H9 (cell line): ENCODE results near the gene TST. TPM values are rescaled to one million over a fixed set of nuclear protein-coding genes. Genes with fewer than 3 reads are reported as not detected.

Source experiments
- DNase-seq: peaks from one replicate; pipeline ENCODE4 v3.0.0-alpha.2; 2017
- H2AFZ ChIP-seq: one replicate; pipeline ENCODE4 v1.6.1; 2013; ENCODE audit warnings: mild to moderate bottlenecking, low read length, control low read depth, moderate library complexity
- H2AK5ac ChIP-seq: 2 replicates; pipeline ENCODE4 v1.6.1; 2013; ENCODE audit warnings: low read length, control low read depth, mixed read lengths; ENCODE audit not compliant: insufficient read length
- H2BK120ac ChIP-seq: one replicate; pipeline ENCODE4 v1.6.1; 2013; ENCODE audit warnings: low read depth, mild to moderate bottlenecking, low read length, control low read depth, inconsistent platforms; ENCODE audit not compliant: poor library complexity, severe bottlenecking
- H2BK12ac ChIP-seq: 2 replicates; pipeline ENCODE4 v1.6.1; 2013; ENCODE audit warnings: low read length, control low read depth, mixed read lengths, low read depth; ENCODE audit not compliant: insufficient read length
- H2BK15ac ChIP-seq: 2 replicates; pipeline ENCODE4 v1.6.1; 2013; ENCODE audit warnings: low read depth, low read length, control low read depth
- H2BK20ac ChIP-seq: one replicate; pipeline ENCODE4 v1.6.1; 2013; ENCODE audit warnings: low read depth, mild to moderate bottlenecking, low read length, control low read depth, inconsistent platforms; ENCODE audit not compliant: poor library complexity, severe bottlenecking
- H2BK5ac ChIP-seq: 2 replicates; pipeline ENCODE4 v1.6.1; 2013; ENCODE audit warnings: low read length, control low read depth, mixed read lengths; ENCODE audit not compliant: insufficient read length
- H3K14ac ChIP-seq: 2 replicates; pipeline ENCODE4 v1.6.1; 2013; ENCODE audit warnings: low read length, control low read depth; ENCODE audit not compliant: insufficient read depth
- H3K18ac ChIP-seq: 2 replicates; pipeline ENCODE4 v1.6.1; 2013; ENCODE audit warnings: low read depth, mild to moderate bottlenecking, mixed read lengths, low read length, control low read depth; ENCODE audit not compliant: insufficient read length
- H3K23ac ChIP-seq: 2 replicates; pipeline ENCODE4 v1.6.1; 2013; ENCODE audit warnings: low read length, control low read depth, mixed read lengths, low read depth; ENCODE audit not compliant: insufficient read length
- H3K23me2 ChIP-seq: 2 replicates; pipeline ENCODE4 v1.6.1; 2013; ENCODE audit warnings: low read depth, mild to moderate bottlenecking, mixed read lengths, low read length, control low read depth; ENCODE audit not compliant: insufficient read length, poor library complexity, severe bottlenecking
- H3K27ac ChIP-seq: 2 replicates; pipeline ENCODE4 v1.5.1; 2013; ENCODE audit warnings: low read length, control low read depth, mixed read lengths, low read depth; ENCODE audit not compliant: insufficient read length
- H3K27me3 ChIP-seq: 2 replicates; pipeline ENCODE4 v1.6.1; 2013; ENCODE audit warnings: low read length, control low read depth, inconsistent platforms; ENCODE audit not compliant: insufficient read depth
- H3K4ac ChIP-seq: 2 replicates; pipeline ENCODE4 v1.6.1; 2013; ENCODE audit warnings: low read depth, mild to moderate bottlenecking, control low read depth, inconsistent platforms, low read length, moderate library complexity
- H3K4me1 ChIP-seq: 2 replicates; pipeline ENCODE4 v1.6.1; 2013; ENCODE audit warnings: low read length, control low read depth, inconsistent platforms; ENCODE audit not compliant: insufficient read depth
- H3K4me2 ChIP-seq: 2 replicates; pipeline ENCODE4 v1.6.1; 2013; ENCODE audit warnings: low read length, control low read depth, mixed read lengths; ENCODE audit not compliant: insufficient read length, insufficient read depth
- H3K56ac ChIP-seq: 2 replicates; pipeline ENCODE4 v1.6.1; 2013; ENCODE audit warnings: low read depth, mild to moderate bottlenecking, mixed read lengths, low read length, control low read depth; ENCODE audit not compliant: insufficient read length
- H3K79me1 ChIP-seq: 2 replicates; pipeline ENCODE4 v1.6.1; 2013; ENCODE audit warnings: low read depth, mild to moderate bottlenecking, moderate library complexity, low read length, control low read depth, inconsistent platforms; ENCODE audit not compliant: insufficient read depth, poor library complexity, severe bottlenecking
- H3K79me2 ChIP-seq: 2 replicates; pipeline ENCODE4 v1.6.1; 2013; ENCODE audit warnings: low read length, control low read depth, inconsistent platforms; ENCODE audit not compliant: insufficient read depth
- H3K9ac ChIP-seq: 2 replicates; pipeline ENCODE4 v1.6.1; 2013; ENCODE audit warnings: low read length, control low read depth, mixed read lengths; ENCODE audit not compliant: insufficient read length; ENCODE audit errors: extremely low read depth
- H3K9me3 ChIP-seq: one replicate; pipeline ENCODE4 v1.6.1; 2013; ENCODE audit warnings: low read depth, low read length, inconsistent platforms; ENCODE audit not compliant: control insufficient read depth
- H3T11ph ChIP-seq: one replicate; pipeline ENCODE4 v1.6.1; 2013; ENCODE audit warnings: mild to moderate bottlenecking, low read length, control low read depth, inconsistent platforms
- H4K20me1 ChIP-seq: one replicate; pipeline ENCODE4 v1.6.1; 2013; ENCODE audit not compliant: control insufficient read depth, insufficient read length, insufficient read depth
- H4K5ac ChIP-seq: 2 replicates; pipeline ENCODE4 v1.6.1; 2013; ENCODE audit warnings: low read depth, mild to moderate bottlenecking, mixed read lengths, low read length, control low read depth; ENCODE audit not compliant: insufficient read length
- H4K8ac ChIP-seq: replicated peaks from 2 replicates; pipeline ENCODE4 v1.6.1; 2013; ENCODE audit warnings: low read length, control low read depth, mixed read lengths, low read depth; ENCODE audit not compliant: insufficient read length
- H4K91ac ChIP-seq: 2 replicates; pipeline ENCODE4 v1.6.1; 2013; ENCODE audit warnings: low read depth, mild to moderate bottlenecking, moderate library complexity, mixed read lengths, low read length, control low read depth; ENCODE audit not compliant: insufficient read length
- H3K27ac Mint-ChIP-seq, 3 experiments: 2 replicates in 2 of 3; 3 replicates in 1 of 3; pipeline ENCODE4 v1.8.0; 2020 to 2021; ENCODE audit warnings: mixed read lengths in 3 of 3, mild to moderate bottlenecking in 1 of 3, moderate library complexity in 1 of 3
- H3K27me3 Mint-ChIP-seq: 2 replicates; pipeline ENCODE4 v1.8.0; 2021; ENCODE audit warnings: low read depth, mild to moderate bottlenecking, moderate library complexity, mixed read lengths
- H3K36me3 Mint-ChIP-seq, 3 experiments: 2 replicates in 2 of 3; 3 replicates in 1 of 3; pipeline ENCODE4 v1.8.0; 2020 to 2021; ENCODE audit warnings: low read depth in 3 of 3, mixed read lengths in 3 of 3; ENCODE audit not compliant: insufficient read depth in 1 of 3
- H3K4me1 Mint-ChIP-seq, 2 experiments: 2 replicates each; pipeline ENCODE4 v1.8.0; 2020; ENCODE audit warnings: mixed read lengths in 2 of 2
- H3K4me3 Mint-ChIP-seq, 2 experiments: 2 replicates in 1 of 2; 3 replicates in 1 of 2; pipeline ENCODE4 v1.8.0; 2020 to 2021; ENCODE audit warnings: mild to moderate bottlenecking in 2 of 2, mixed read lengths in 2 of 2, moderate library complexity in 1 of 2
- H3K9me3 Mint-ChIP-seq, 2 experiments: 2 replicates in 1 of 2; 3 replicates in 1 of 2; pipeline ENCODE4 v1.8.0; 2020; ENCODE audit warnings: mild to moderate bottlenecking in 2 of 2, mixed read lengths in 2 of 2, moderate library complexity in 1 of 2
- CTCF ChIP-seq: fragments of 200-600 bp; sonication (generic); conservative IDR thresholded peaks from 3 replicates; pipeline ENCODE4 v1.8.0; 2021; ENCODE audit warnings: antibody characterized with exemption, mild to moderate bottlenecking
- WGBS: extraction: QIAGEN DNeasy Blood & Tissue Kit; methylation state at CpG from one replicate; pipeline ENCODE4 v1.1.7; 2013; ENCODE audit warnings: missing lambda C conversion rate, low lambda C conversion rate, mixed read lengths; ENCODE audit not compliant: insufficient read length; ENCODE audit errors: extremely low coverage; 5-methylcytosine and 5-hydroxymethylcytosine counted together
- total RNA-seq: library from RNA; stranded (reverse); gene quantifications from 2 replicates; pipeline ENCODE4 v1.2.1, GENCODE V29; 2021

The TST gene
- total RNA-seq, 1 experiment from 2014 or later, result 31.9 TPM

DNA sequence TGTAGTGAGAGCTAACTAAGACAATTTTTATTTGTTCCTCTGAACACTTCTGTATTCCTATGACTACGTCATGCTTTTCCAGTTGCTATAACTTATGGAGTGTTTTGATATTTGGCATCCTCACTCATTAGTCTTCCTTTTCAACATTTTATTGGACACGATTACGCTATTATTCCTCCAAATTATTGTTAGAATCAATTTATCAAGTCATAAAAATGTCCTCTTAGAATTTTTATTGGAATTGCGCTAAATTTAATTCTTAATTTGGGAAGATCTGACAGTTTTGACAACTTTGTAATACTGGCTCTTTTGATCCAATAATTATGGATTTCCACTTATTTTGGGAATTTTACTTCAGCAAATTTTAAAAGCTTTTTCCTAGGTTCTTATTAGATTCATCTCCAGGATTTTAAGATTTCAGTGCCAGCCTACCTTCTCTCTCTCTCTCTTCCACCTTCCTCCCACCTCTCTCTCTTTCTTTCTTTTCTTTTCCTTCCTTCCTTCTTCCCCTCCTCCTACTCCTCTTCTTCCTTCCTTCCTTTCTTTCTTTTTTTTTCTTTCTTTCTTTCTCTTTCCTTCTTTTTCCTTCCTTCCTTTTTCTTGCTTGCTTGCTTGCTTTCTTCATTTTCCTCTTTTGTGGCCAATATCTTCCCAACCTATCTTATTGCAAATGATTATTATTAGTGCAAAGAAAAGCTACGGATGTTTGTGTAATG lies 50.8 kb downstream of the TST start:
- Mint-ChIP-seq H3K9me3 (peaks cover 0 to 2% of the 10 kb centered on the region in 2 experiments; a peak in 1 of 5 replicates), H3K4me1 (no peaks in the 10 kb centered on the region; a peak in 1 of 4 replicates), H3K27ac (no peak overlapping the region), H3K4me3 (no peak overlapping the region), H3K27me3 (peaks cover 19% of the 10 kb centered on the region), H3K36me3 (no peaks in the 10 kb centered on the region)
- H3T11ph ChIP-seq, result no peak overlapping the region
- H3K23me2 ChIP-seq, result no peaks in the 10 kb centered on the region
- H2AK5ac ChIP-seq, result no peak overlapping the region
- no peaks in the 10 kb centered on the region for H3K79me1 ChIP-seq
- H2BK20ac ChIP-seq, result no peak overlapping the region
- TF ChIP-seq CTCF, result no peak
- H3K4ac ChIP-seq, result no peak overlapping the region
- no peak overlapping the region for H3K27ac ChIP-seq
- H3K23ac ChIP-seq, result no peak overlapping the region
- H2BK12ac ChIP-seq, result no peak overlapping the region
- 100% methylated on average over 2 of the region's 5 CpGs for WGBS
- no peaks in the 10 kb centered on the region for H4K20me1 ChIP-seq
- no peak overlapping the region for H3K56ac ChIP-seq
- H2BK120ac ChIP-seq, result no peak overlapping the region
- no peak overlapping the region for H3K18ac ChIP-seq
- H3K14ac ChIP-seq, result no peak overlapping the region
- H3K4me2 ChIP-seq, result no peak overlapping the region
- H3K9ac ChIP-seq, result no peak overlapping the region
- no peaks in the 10 kb centered on the region for H3K9me3 ChIP-seq
- H3K4me1 ChIP-seq, result no peaks in the 10 kb centered on the region
- no peak overlapping the region for H2BK5ac ChIP-seq
- no peak overlapping the region for H4K91ac ChIP-seq
- H4K8ac ChIP-seq, result no peak overlapping the region
- no peak overlapping the region for H2AFZ ChIP-seq
- H3K27me3 ChIP-seq, result no peaks in the 10 kb centered on the region
- no peak overlapping the region for H2BK15ac ChIP-seq
- H3K79me2 ChIP-seq, result no peaks in the 10 kb centered on the region
- no peak for DNase-seq
- no peak overlapping the region for H4K5ac ChIP-seq
